Measurements from ENCODE around the gene KANK2.
"Not testable (repeated sequence)": the region's sequence is repeated elsewhere in the genome, so short reads cannot be mapped to it uniquely, and the experiment has no call there.

The KANK2 gene

GRCh38 chr19:11148001-11148400, 49.3 kb downstream of the KANK2 start:
- Mint-ChIP-seq H3K36me3 (ENCODE audit: low read depth) (peaks cover 49% of the 10 kb centered on the region), H3K4me1 (peaks cover 21% of the 10 kb centered on the region), H3K4me3 (no peak overlapping the region), H3K9me3 (peaks cover 4% of the 10 kb centered on the region), H3K27ac (peak overlapping the region; percentile 72), H3K27me3 (ENCODE audit: low read depth, poor library complexity) (no peaks in the 10 kb centered on the region)
- TF ChIP-seq, protein P1, sequence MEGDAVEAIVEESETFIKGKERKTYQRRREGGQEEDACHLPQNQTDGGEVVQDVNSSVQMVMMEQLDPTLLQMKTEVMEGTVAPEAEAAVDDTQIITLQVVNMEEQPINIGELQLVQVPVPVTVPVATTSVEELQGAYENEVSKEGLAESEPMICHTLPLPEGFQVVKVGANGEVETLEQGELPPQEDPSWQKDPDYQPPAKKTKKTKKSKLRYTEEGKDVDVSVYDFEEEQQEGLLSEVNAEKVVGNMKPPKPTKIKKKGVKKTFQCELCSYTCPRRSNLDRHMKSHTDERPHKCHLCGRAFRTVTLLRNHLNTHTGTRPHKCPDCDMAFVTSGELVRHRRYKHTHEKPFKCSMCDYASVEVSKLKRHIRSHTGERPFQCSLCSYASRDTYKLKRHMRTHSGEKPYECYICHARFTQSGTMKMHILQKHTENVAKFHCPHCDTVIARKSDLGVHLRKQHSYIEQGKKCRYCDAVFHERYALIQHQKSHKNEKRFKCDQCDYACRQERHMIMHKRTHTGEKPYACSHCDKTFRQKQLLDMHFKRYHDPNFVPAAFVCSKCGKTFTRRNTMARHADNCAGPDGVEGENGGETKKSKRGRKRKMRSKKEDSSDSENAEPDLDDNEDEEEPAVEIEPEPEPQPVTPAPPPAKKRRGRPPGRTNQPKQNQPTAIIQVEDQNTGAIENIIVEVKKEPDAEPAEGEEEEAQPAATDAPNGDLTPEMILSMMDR (IDR thresholded peaks at IDR 0.05), result no peak
- DNase-seq, result no peak

DNA sequence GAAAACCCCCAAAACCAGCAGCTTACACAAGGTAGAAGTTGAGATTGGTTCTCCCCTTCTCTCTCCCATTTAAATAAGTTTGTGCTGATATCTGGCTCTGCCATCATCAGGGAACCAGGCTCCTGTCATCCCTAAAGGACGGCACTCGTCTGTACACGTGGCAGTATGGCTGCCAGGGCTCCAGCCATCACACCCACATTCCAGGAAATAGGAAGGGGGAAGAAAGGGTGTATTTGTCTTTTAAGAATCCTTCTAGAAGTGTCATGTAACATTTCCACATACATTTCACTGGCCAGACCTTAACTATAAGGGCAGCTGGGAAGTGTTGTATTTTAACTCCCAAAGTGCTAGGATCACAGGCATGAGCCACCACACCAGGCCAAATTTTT, 51.8 kb downstream of the KANK2 start:
- TF ChIP-seq, protein P1 (IDR thresholded peaks at IDR 0.05), result no peak
- Mint-ChIP-seq H3K27me3 (ENCODE audit: low read depth, poor library complexity) (no peaks in the 10 kb centered on the region), H3K9me3 (peaks cover 4% of the 10 kb centered on the region), H3K4me3 (no peak overlapping the region), H3K36me3 (ENCODE audit: low read depth) (peaks cover 36% of the 10 kb centered on the region), H3K27ac (peak overlapping the region; percentile 51), H3K4me1 (peaks cover 22% of the 10 kb centered on the region)
- no peak for DNase-seq

DNA sequence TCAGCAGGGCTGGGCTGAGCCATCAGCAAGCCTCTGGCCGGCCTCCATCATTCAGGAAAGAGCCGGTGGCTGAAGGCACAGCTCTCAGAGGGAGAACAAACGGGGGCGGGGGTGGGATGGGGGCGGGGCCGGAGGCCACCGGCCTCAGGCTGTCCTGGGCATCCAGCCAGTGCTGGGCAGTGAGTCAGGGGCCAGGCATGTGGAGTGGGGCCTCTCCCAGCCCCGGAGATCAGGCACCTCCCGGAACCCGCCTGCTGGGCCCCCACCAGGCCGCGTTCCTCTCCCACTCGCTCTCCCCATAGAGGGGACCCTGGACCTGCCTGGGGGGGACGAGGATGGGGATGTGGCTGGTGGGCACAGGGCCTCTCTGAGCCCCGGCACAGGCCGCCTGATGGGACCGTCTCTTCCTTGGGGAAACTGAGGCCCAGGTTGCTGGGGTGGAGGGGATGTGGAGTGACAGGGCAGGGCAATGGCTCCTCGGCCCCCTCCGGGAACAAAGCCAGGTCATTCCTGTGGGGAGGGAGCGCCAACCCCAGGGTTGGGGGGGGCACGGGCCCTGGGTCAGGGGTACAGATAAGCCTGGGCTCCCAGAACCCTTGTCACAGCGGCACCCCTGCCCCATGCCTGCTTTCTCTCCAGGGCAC, 54.7 kb downstream of the KANK2 start:
- H3K27ac Mint-ChIP-seq, result no peak overlapping the region
- TF ChIP-seq, protein P1 (IDR thresholded peaks at IDR 0.05), result no peak
- peak; percentile 40 for DNase-seq
- H3K4me1 Mint-ChIP-seq, result peaks cover 38% of the 10 kb centered on the region
- H3K36me3 Mint-ChIP-seq (ENCODE audit: low read depth), result peaks cover 22% of the 10 kb centered on the region
- peaks cover 4% of the 10 kb centered on the region for H3K9me3 Mint-ChIP-seq
- no peak overlapping the region for H3K4me3 Mint-ChIP-seq
- no peaks in the 10 kb centered on the region for H3K27me3 Mint-ChIP-seq (ENCODE audit: low read depth, poor library complexity)

GRCh38 chr19:11141937-11142527, 55.3 kb downstream of the KANK2 start:
- TF ChIP-seq, protein P1 (IDR thresholded peaks at IDR 0.05), result no peak

DNA sequence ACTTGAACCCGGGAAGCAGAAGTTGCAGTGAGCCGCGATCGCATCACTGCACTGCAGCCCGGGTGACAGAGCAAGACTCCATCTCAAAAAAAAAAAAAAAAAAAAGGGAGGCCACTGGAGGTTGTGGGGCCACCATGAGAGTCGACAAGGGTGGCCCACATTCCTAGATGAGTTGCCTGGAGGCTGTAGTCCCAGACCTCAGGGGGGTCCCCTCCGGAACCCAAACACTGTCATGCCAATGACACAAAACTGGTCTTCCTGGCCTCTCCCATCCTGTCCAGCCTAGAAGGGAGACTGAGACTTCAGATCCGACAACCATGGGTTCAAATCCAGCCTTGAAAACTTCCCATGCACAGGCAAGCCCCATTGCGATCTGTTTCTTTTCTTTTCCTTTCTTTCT, 56.4 kb downstream of the KANK2 start:
- peaks cover 11% of the 10 kb centered on the region for H3K36me3 Mint-ChIP-seq (ENCODE audit: low read depth)
- no peak overlapping the region for H3K4me3 Mint-ChIP-seq
- no peak for DNase-seq
- no peak overlapping the region for H3K27ac Mint-ChIP-seq
- TF ChIP-seq, protein P1 (IDR thresholded peaks at IDR 0.05), result no peak
- H3K27me3 Mint-ChIP-seq (ENCODE audit: low read depth, poor library complexity), result no peaks in the 10 kb centered on the region
- H3K4me1 Mint-ChIP-seq, result peaks cover 50% of the 10 kb centered on the region
- H3K9me3 Mint-ChIP-seq, result peaks cover under 1% of the 10 kb centered on the region

More at GRCh38 chr19:11141937-11142527, 55.3 kb downstream of the KANK2 start:
- Mint-ChIP-seq H3K4me1 (peaks cover 44% of the 10 kb centered on the region), H3K27me3 (ENCODE audit: low read depth, poor library complexity) (no peaks in the 10 kb centered on the region), H3K36me3 (ENCODE audit: low read depth) (peaks cover 17% of the 10 kb centered on the region), H3K27ac (no peak overlapping the region), H3K4me3 (no peak overlapping the region), H3K9me3 (peaks cover 4% of the 10 kb centered on the region)
- DNase-seq, result no peak

DNA sequence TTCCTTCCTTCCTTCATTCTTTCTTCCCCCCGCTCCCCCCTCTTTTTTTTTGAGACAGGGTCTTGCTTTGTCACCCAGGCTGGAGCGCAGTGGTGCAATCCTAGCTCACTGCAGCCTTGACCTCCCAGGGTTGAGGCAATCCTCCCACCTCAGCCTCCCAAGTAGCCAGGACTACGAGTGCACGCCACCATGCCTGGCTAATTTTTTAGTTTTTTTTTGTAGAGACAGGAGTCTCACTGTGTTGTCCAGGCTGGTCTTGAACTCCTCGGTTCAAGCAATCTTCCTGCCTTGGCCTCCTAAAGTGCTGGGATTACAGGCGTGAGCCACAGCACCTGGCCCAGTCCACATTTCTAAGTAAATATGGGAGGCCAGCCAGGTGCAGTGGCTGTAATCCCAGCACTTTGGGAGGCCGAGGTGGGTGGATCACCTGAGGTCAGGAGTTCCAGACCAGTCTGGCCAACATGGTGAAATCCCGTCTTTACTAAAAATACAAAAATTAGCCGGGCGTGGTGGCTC, 57.3 kb downstream of the KANK2 start:
- H3K9me3 Mint-ChIP-seq; H3K4me3 Mint-ChIP-seq; H3K27me3 Mint-ChIP-seq (ENCODE audit: low read depth, poor library complexity); H3K36me3 Mint-ChIP-seq (ENCODE audit: low read depth); H3K27ac Mint-ChIP-seq; DNase-seq: not testable (repeated sequence)
- peaks cover 48% of the 10 kb centered on the region for H3K4me1 Mint-ChIP-seq

Measured in nephron progenitor cell (in vitro differentiated cells).